IMR-90 (cell line): ENCODE results near the gene USP31. TPM values are rescaled to one million over a fixed set of nuclear protein-coding genes. Genes with fewer than 3 reads are reported as not detected.

Experiments
- ATAC-seq: fragments of 200-7000 bp; cut with Tn5 transposase; 2 replicates; pipeline ENCODE4 v1.9.1; 2020; ENCODE audit warnings: low read depth, mild to moderate bottlenecking, moderate library complexity
- BruUV-seq: library from RNA; stranded (reverse); fragments of 400-500 nt; replicated peaks from 2 replicates; lab custom pipeline; 2021; lab: Mats Ljungman, UMichigan
- CTCF ChIA-PET: fragments of 300-600 bp; formaldehyde crosslinking; extraction: SDS; loops from one replicate; lab custom pipeline; 2021; ENCODE audit warnings: antibody characterized with exemption; lab: Yijun Ruan, JAX
- POLR2A ChIA-PET: fragments of 300-600 bp; sonication (Branson Sonifier 250); formaldehyde crosslinking; loops from one replicate; lab custom pipeline; 2022; ENCODE audit warnings: antibody characterized with exemption; ENCODE audit not compliant: unreplicated experiment; lab: Charles Lee
- DNase-seq: peaks from one replicate; pipeline ENCODE4 v3.0.0; 2013
- H2AFZ ChIP-seq: replicated peaks from 2 replicates; pipeline ENCODE3; 2013; ENCODE audit warnings: low read length, mild to moderate bottlenecking; ENCODE audit not compliant: poor library complexity
- H2AK5ac ChIP-seq: 2 replicates; pipeline ENCODE4 v1.6.1; 2013; ENCODE audit warnings: low read depth, low read length, inconsistent platforms
- H2AK9ac ChIP-seq: replicated peaks from 2 replicates; pipeline ENCODE3; 2013; ENCODE audit warnings: mild to moderate bottlenecking, low read depth, low read length, moderate library complexity; ENCODE audit not compliant: poor library complexity
- H2BK120ac ChIP-seq: 2 replicates; pipeline ENCODE4 v1.6.1; 2013; ENCODE audit warnings: low read depth, low read length, inconsistent platforms
- H2BK15ac ChIP-seq: 3 replicates; pipeline ENCODE4 v1.6.1; 2013; ENCODE audit warnings: low read depth, low read length, inconsistent platforms
- H2BK20ac ChIP-seq: 2 replicates; pipeline ENCODE4 v1.6.1; 2013; ENCODE audit warnings: low read depth, mild to moderate bottlenecking, inconsistent platforms, low read length, moderate library complexity
- H2BK5ac ChIP-seq: 2 replicates; pipeline ENCODE4 v1.6.1; 2013; ENCODE audit warnings: mild to moderate bottlenecking, low read depth, low read length, inconsistent platforms; ENCODE audit not compliant: poor library complexity, severe bottlenecking
- H3K14ac ChIP-seq: replicated peaks from 2 replicates; pipeline ENCODE4 v1.6.1; 2013; ENCODE audit warnings: low read depth, low read length, inconsistent platforms
- H3K18ac ChIP-seq: 2 replicates; pipeline ENCODE4 v1.6.1; 2013; ENCODE audit warnings: low read depth, low read length, control low read depth
- H3K23ac ChIP-seq: 2 replicates; pipeline ENCODE4 v1.6.1; 2013; ENCODE audit warnings: low read depth, low read length, inconsistent platforms
- H3K27ac ChIP-seq: 2 replicates; pipeline ENCODE4 v1.5.1; 2013; ENCODE audit warnings: mild to moderate bottlenecking, control low read depth, low read length; ENCODE audit not compliant: insufficient read depth
- H3K27me3 ChIP-seq: 2 replicates; pipeline ENCODE4 v1.6.1; 2013; ENCODE audit warnings: low read length; ENCODE audit not compliant: control insufficient read depth, insufficient read depth
- H3K36me3 ChIP-seq: 2 replicates; pipeline ENCODE4 v1.6.1; 2013; ENCODE audit warnings: low read length, mixed read lengths; ENCODE audit not compliant: control insufficient read depth, insufficient read depth
- H3K4ac ChIP-seq: 2 replicates; pipeline ENCODE4 v1.6.1; 2013; ENCODE audit warnings: low read depth, low read length, inconsistent platforms
- H3K4me1 ChIP-seq: 2 replicates; pipeline ENCODE4 v1.6.1; 2013; ENCODE audit warnings: low read length, mixed read lengths; ENCODE audit not compliant: control insufficient read depth, insufficient read depth
- H3K4me2 ChIP-seq: 2 replicates; pipeline ENCODE4 v1.6.1; 2013; ENCODE audit warnings: low read depth, mild to moderate bottlenecking, control low read depth, low read length, moderate library complexity
- H3K4me3 ChIP-seq: 2 replicates; pipeline ENCODE4 v1.5.1; 2013; ENCODE audit warnings: low read depth, mild to moderate bottlenecking, control low read depth, low read length, moderate library complexity; ENCODE audit not compliant: insufficient read depth
- H3K56ac ChIP-seq: 2 replicates; pipeline ENCODE4 v1.6.1; 2013; ENCODE audit warnings: low read length, inconsistent platforms; ENCODE audit not compliant: insufficient read depth; ENCODE audit errors: extremely low read depth
- H3K79me1 ChIP-seq, 2 experiments: 2 replicates each; pipeline ENCODE4 v1.6.1; 2013; ENCODE audit warnings: low read length in 2 of 2, inconsistent platforms in 1 of 2, low read depth in 1 of 2
- H3K9ac ChIP-seq: 2 replicates; pipeline ENCODE4 v1.6.1; 2013; ENCODE audit warnings: low read depth, low read length, control low read depth
- H3K9me1 ChIP-seq: 2 replicates; pipeline ENCODE4 v1.6.1; 2013; ENCODE audit warnings: low read length, inconsistent platforms; ENCODE audit not compliant: insufficient read depth
- H3K9me3 ChIP-seq: 2 replicates; pipeline ENCODE4 v1.6.1; 2013; ENCODE audit warnings: low read length; ENCODE audit not compliant: control insufficient read depth, insufficient read depth
- H4K20me1 ChIP-seq: 2 replicates; pipeline ENCODE4 v1.6.1; 2013; ENCODE audit warnings: low read length, inconsistent platforms; ENCODE audit not compliant: insufficient read depth
- H4K5ac ChIP-seq: 2 replicates; pipeline ENCODE4 v1.6.1; 2013; ENCODE audit warnings: mild to moderate bottlenecking, low read depth, low read length, control low read depth
- H4K8ac ChIP-seq, 2 experiments: 2 replicates each; pipeline ENCODE4 v1.6.1; 2013; ENCODE audit warnings: low read depth in 2 of 2, low read length in 2 of 2, control low read depth in 1 of 2, inconsistent platforms in 1 of 2
- H4K91ac ChIP-seq: 2 replicates; pipeline ENCODE4 v1.6.1; 2013; ENCODE audit warnings: low read depth, low read length, inconsistent platforms; ENCODE audit not compliant: insufficient read depth
- CEBPB ChIP-seq: IDR thresholded peaks from 2 replicates; pipeline ENCODE4 v1.6.1; 2012; ENCODE audit warnings: low read depth, low read length, improper control_type of control experiment
- FOS ChIP-seq: fragments of 150-350 bp; IDR thresholded peaks from 2 replicates; pipeline ENCODE4 v1.6.1; 2016; ENCODE audit warnings: low read depth, low read length
- MXI1 ChIP-seq: IDR thresholded peaks from 2 replicates; pipeline ENCODE4 v1.6.1; 2012; ENCODE audit warnings: low read depth, mild to moderate bottlenecking, low read length, moderate library complexity, borderline replicate concordance
- RAD21 ChIP-seq: IDR thresholded peaks from 2 replicates; pipeline ENCODE4 v1.6.1; 2012; ENCODE audit warnings: low read length, improper control_type of control experiment
- RCOR1 ChIP-seq: IDR thresholded peaks from 2 replicates; pipeline ENCODE4 v1.6.1; 2012; ENCODE audit warnings: mild to moderate bottlenecking, low read length, improper control_type of control experiment; ENCODE audit not compliant: insufficient replicate concordance
- WGBS, 2 experiments: methylation state at CpG; one replicate each; pipeline versions ENCODE4 v1.1.5 to v1.1.7; 2013; ENCODE audit warnings: missing lambda C conversion rate in 2 of 2; ENCODE audit not compliant: insufficient read length in 1 of 2; ENCODE audit errors: extremely low coverage in 2 of 2; 5-methylcytosine and 5-hydroxymethylcytosine counted together
- dilution Hi-C: fragments of 300-500 bp; cut with HindIII; formaldehyde crosslinking; loops from one replicate; pipeline ENCODE4 v1.14.3; 2018; ENCODE audit warnings: low sequenced_read_pairs; ENCODE audit not compliant: unreplicated experiment
- in situ Hi-C: fragments of 300-500 bp; cut with MboI; formaldehyde crosslinking; loops from 3 replicates; pipeline ENCODE4 v1.14.3; 2019; ENCODE audit warnings: low sequenced_read_pairs, inconsistent platforms, mixed read lengths
- intact Hi-C: fragments of 100-400 bp; cut with micrococcal nuclease; formaldehyde crosslinking; loops from 2 replicates; pipeline ENCODE4 v1.10.0; 2022
- polyA plus RNA-seq, 3 experiments: library from polyadenylated mRNA; depleted of rRNA; stranded (reverse); fragments of >200 nt; gene quantifications; 2 replicates each; pipeline ENCODE4 v1.2.3, GENCODE V29; 2012; ENCODE audit warnings: low replicate concordance in 1 of 3
- total RNA-seq: library from RNA; depleted of rRNA; stranded (reverse); fragments of >200 nt; gene quantifications from 2 replicates; pipeline ENCODE4 v1.2.3, GENCODE V29; 2012

Gene USP31
- total and polyA plus RNA-seq, 2 of the 4 experiments (the other 2 are of a cell fraction), result 2.9 to 3.4 TPM

GRCh38 chr16:23146877-23147601, 2.2 kb downstream of the USP31 start:
- H3K4me1 ChIP-seq, result peaks cover 8% of the 10 kb centered on the region
- no peak overlapping the region for H2AFZ ChIP-seq
- peaks cover 22 to 40% of the 10 kb centered on the region in 2 experiments; a peak in 3 of 4 replicates for H3K79me1 ChIP-seq
- H2BK15ac ChIP-seq, result no peak overlapping the region
- H2AK9ac ChIP-seq, result no peak overlapping the region
- H3K56ac ChIP-seq, result no peak overlapping the region
- peaks cover 22% of the 10 kb centered on the region for H4K20me1 ChIP-seq
- H2BK20ac ChIP-seq, result no peak overlapping the region
- no peaks in the 10 kb centered on the region for H3K9me3 ChIP-seq
- no peaks in the 10 kb centered on the region for H3K36me3 ChIP-seq
- in situ Hi-C loops (no loop called here), dilution Hi-C loops (no loop called here), intact Hi-C loops (loop anchor here (5.0 kb wide), 1 partner anchor 75 kb away; no protein-coding TSS in a partner anchor)
- no peak overlapping the region for H2BK120ac ChIP-seq
- no peak overlapping the region for H4K5ac ChIP-seq
- H3K4ac ChIP-seq, result no peak overlapping the region
- H4K8ac ChIP-seq, result no peak overlapping the region
- no peak overlapping the region for H3K4me3 ChIP-seq
- no peak overlapping the region for H3K18ac ChIP-seq
- H2AK5ac ChIP-seq, result no peak overlapping the region
- TF ChIP-seq RAD21 (no peak), MXI1 (no peak), FOS (no peak), CEBPB (no peak), RCOR1 (no peak)
- no peaks in the 10 kb centered on the region for H3K27me3 ChIP-seq
- H3K9ac ChIP-seq, result no peak overlapping the region
- no peak overlapping the region for H2BK5ac ChIP-seq
- ATAC-seq (no peak), DNase-seq (no peak)
- H4K91ac ChIP-seq, result no peak overlapping the region
- H3K23ac ChIP-seq, result no peak overlapping the region
- POLR2A ChIA-PET, result no interaction called here
- no peak overlapping the region for H3K14ac ChIP-seq
- BruUV-seq, result no TSS peak
- CTCF ChIA-PET, result no interaction called here
- peaks cover 7% of the 10 kb centered on the region for H3K9me1 ChIP-seq
- no peak overlapping the region for H3K4me2 ChIP-seq
- H3K27ac ChIP-seq, result no peak overlapping the region
- WGBS, 2 experiments, result no CpG with 5 or more reads among the region's 17 CpGs
